ENCODE data around the gene TLNRD1. TPM values are rescaled to one million over a fixed set of nuclear protein-coding genes. Genes with fewer than 3 reads are reported as not detected.
A peak's percentile ranks its signal among the peaks of the same experiment; 100 is the strongest.

The TLNRD1 gene
- total RNA-seq, 2 experiments from 2014 or later: 11.2 to 16.9 TPM

DNA sequence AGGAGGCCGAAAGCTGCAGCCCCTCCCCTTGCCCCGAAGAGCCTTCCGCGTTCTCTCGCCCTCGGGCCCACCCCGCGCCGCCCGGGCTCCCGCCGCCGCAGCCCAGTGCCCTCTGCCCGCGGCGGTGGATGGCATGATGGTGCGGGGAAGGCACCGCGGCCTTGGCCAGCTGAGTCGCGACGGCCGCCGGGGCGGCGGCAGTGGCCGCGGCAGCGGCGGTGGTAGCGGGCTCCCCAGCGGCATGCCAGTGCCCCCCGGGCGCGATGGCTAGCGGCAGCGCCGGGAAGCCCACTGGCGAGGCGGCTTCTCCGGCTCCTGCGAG lies 1.2 kb downstream of the TLNRD1 start:
- no peaks in the 10 kb centered on the region for H3K9me3 Mint-ChIP-seq (ENCODE audit: low read depth)
- peaks cover 16% of the 10 kb centered on the region for H3K36me3 Mint-ChIP-seq (ENCODE audit: low read depth)

DNA sequence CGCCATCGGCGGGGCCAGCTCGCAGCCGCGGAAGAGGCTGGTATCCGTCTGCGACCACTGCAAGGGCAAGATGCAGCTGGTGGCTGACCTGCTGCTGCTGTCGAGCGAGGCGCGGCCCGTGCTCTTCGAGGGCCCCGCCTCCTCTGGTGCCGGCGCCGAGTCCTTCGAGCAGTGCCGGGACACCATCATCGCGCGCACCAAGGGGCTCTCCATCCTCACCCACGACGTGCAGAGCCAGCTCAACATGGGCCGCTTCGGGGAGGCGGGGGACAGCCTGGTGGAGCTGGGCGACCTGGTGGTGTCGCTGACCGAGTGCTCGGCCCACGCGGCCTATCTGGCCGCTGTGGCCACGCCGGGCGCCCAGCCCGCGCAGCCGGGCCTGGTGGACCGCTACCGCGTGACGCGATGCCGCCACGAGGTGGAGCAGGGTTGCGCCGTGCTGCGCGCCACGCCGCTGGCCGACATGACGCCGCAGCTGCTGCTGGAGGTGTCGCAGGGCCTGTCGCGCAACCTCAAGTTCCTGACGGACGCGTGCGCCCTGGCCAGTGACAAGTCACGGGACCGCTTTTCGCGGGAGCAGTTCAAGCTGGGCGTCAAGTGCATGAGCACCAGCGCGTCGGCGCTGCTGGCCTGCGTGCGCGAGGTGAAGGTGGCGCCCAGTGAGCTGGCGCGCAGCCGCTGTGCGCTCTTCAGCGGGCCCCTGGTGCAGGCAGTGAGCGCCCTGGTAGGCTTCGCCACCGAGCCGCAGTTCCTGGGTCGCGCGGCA lies 1.8 kb downstream of the TLNRD1 start:
- Mint-ChIP-seq H3K4me1 (peaks cover 56% of the 10 kb centered on the region), H3K27ac (no peak overlapping the region), H3K36me3 (ENCODE audit: low read depth) (peaks cover 16% of the 10 kb centered on the region), H3K27me3 (no peaks in the 10 kb centered on the region), H3K9me3 (ENCODE audit: low read depth) (no peaks in the 10 kb centered on the region), H3K4me3 (peak overlapping the region; percentile 92)
- DNase-seq (peak; percentile 30), ATAC-seq (no peak)
- ChIA-PET POLR2A (no interaction called here), CTCF (interaction anchor here (1.2 to 1.7 kb wide), 3 partner anchors 8 to 273 kb away, joined by 4 to 6 read pairs (median 5); no protein-coding TSS in a partner anchor)
- intact Hi-C loops (cut with DNase I, micrococcal nuclease): loop anchor here (5.0 to 10.0 kb wide), 4 partner anchors 292 to 1035 kb away; partner anchors contain the start of gene FAH (in 1 of the 2)

More for the DNA sequence above, 1.2 kb downstream of the TLNRD1 start:
- CTCF ChIA-PET: interaction anchor here (1.2 to 1.7 kb wide), 3 partner anchors 8 to 274 kb away, joined by 4 to 6 read pairs (median 5); no protein-coding TSS in a partner anchor
- H3K4me1 Mint-ChIP-seq: peaks cover 50% of the 10 kb centered on the region
- DNase-seq (no peak), ATAC-seq (no peak)
- POLR2A ChIA-PET: no interaction called here
- no peaks in the 10 kb centered on the region for H3K27me3 Mint-ChIP-seq
- intact Hi-C loops (cut with DNase I, micrococcal nuclease): loop anchor here (5.0 to 10.0 kb wide), 4 partner anchors 293 to 1035 kb away; partner anchors contain the start of gene FAH (in 1 of the 2)
- peak overlapping the region; percentile 92 for H3K4me3 Mint-ChIP-seq
- peak overlapping the region; percentile 31 for H3K27ac Mint-ChIP-seq

GRCh38 chr15:81003097-81003350 lies 2.3 kb downstream of the TLNRD1 start:
- Mint-ChIP-seq H3K9me3 (ENCODE audit: low read depth) (no peaks in the 10 kb centered on the region), H3K27ac (no peak overlapping the region), H3K27me3 (no peaks in the 10 kb centered on the region), H3K36me3 (ENCODE audit: low read depth) (peaks cover 16% of the 10 kb centered on the region), H3K4me3 (peak overlapping the region; percentile 61), H3K4me1 (peaks cover 61% of the 10 kb centered on the region)
- ChIA-PET CTCF (interaction anchor here (1.5 to 1.7 kb wide), 2 partner anchors 11 to 273 kb away, joined by 4 to 5 read pairs; no protein-coding TSS in a partner anchor), POLR2A (no interaction called here)
- ATAC-seq (no peak), DNase-seq (no peak)
- intact Hi-C loops (cut with DNase I, micrococcal nuclease): loop anchor here (5.0 to 10.0 kb wide), 4 partner anchors 292 to 1036 kb away; partner anchors contain the start of gene FAH (in 1 of the 2)

- Mint-ChIP-seq H3K36me3 (ENCODE audit: low read depth) (peaks cover 16% of the 10 kb centered on the region), H3K9me3 (ENCODE audit: low read depth) (no peaks in the 10 kb centered on the region), H3K4me3 (no peak overlapping the region), H3K27me3 (no peaks in the 10 kb centered on the region), H3K4me1 (peaks cover 69% of the 10 kb centered on the region), H3K27ac (no peak overlapping the region)
- DNase-seq (no peak), ATAC-seq (no peak)
- ChIA-PET POLR2A (no interaction called here), CTCF (interaction anchor here (0.8 to 1.0 kb wide), 2 partner anchors 23 to 260 kb away, joined by 4 to 6 read pairs; no protein-coding TSS in a partner anchor)
- intact Hi-C loops (cut with DNase I, micrococcal nuclease): loop anchor here in 1 of 2 experiments (10.0 kb wide), 1 partner anchor 289 kb away; no protein-coding TSS in a partner anchor
These were observed 5.4 kb downstream of the TLNRD1 start for GRCh38 chr15:81006124-81006523.

- Mint-ChIP-seq H3K27ac (peak overlapping the region; percentile 24), H3K4me1 (peaks cover 71% of the 10 kb centered on the region)
These were observed 6.8 kb downstream of the TLNRD1 start for GRCh38 chr15:81007428-81008064.

DNA sequence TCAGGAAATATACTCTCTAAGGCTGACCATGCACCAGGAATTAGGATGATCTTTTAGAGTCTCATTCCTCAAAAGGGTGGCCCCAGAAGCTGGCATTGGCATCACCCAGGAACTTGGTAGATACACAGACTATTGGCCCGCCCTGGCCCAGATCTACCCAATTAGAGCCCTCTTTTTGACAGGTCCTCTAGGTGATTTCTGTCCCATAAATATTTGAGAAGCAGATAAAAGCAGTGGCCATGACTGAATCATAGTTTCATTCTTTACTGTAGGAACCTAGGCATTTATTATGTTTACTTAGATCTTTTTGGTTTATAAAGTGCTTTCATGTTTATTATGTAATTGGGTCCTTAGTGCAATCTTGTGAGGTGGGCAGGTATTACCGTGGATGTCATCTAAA lies 7.6 kb downstream of the TLNRD1 start:
- POLR2A ChIA-PET: no interaction called here

More at GRCh38 chr15:81007428-81008064, 6.8 kb downstream of the TLNRD1 start:
- no peaks in the 10 kb centered on the region for H3K27me3 Mint-ChIP-seq
- DNase-seq (no peak), ATAC-seq (no peak)
- intact Hi-C loops (cut with DNase I, micrococcal nuclease): loop anchor here in 1 of 2 experiments (10.0 kb wide), 1 partner anchor 287 kb away; no protein-coding TSS in a partner anchor
- H3K9me3 Mint-ChIP-seq (ENCODE audit: low read depth): no peaks in the 10 kb centered on the region
- no peak overlapping the region for H3K4me3 Mint-ChIP-seq
- CTCF ChIA-PET: interaction anchor here (2.2 kb wide), 1 partner anchor 258 kb away, joined by 6 read pairs; no protein-coding TSS in a partner anchor
- H3K36me3 Mint-ChIP-seq (ENCODE audit: low read depth): peaks cover 16% of the 10 kb centered on the region
- POLR2A ChIA-PET: no interaction called here

GRCh38 chr15:81010086-81010485 lies 9.4 kb downstream of the TLNRD1 start:
- Mint-ChIP-seq H3K9me3 (ENCODE audit: low read depth) (no peaks in the 10 kb centered on the region), H3K4me3 (no peak overlapping the region), H3K4me1 (peaks cover 50% of the 10 kb centered on the region), H3K36me3 (ENCODE audit: low read depth) (no peaks in the 10 kb centered on the region), H3K27ac (no peak overlapping the region), H3K27me3 (no peaks in the 10 kb centered on the region)
- intact Hi-C loops (cut with DNase I, micrococcal nuclease): no loop called here
- ATAC-seq (no peak), DNase-seq (no peak)
- POLR2A ChIA-PET: no interaction called here
- CTCF ChIA-PET: interaction anchor here (0.6 to 1.6 kb wide), 6 partner anchors 8 to 256 kb away, joined by 3 to 4 read pairs (median 3); no protein-coding TSS in a partner anchor

More for the DNA sequence above, 7.6 kb downstream of the TLNRD1 start:
- intact Hi-C loops (cut with DNase I, micrococcal nuclease): loop anchor here in 1 of 2 experiments (10.0 kb wide), 1 partner anchor 286 kb away; no protein-coding TSS in a partner anchor
- H3K36me3 Mint-ChIP-seq (ENCODE audit: low read depth): peaks cover 15% of the 10 kb centered on the region
- ATAC-seq (no peak), DNase-seq (no peak)
- CTCF ChIA-PET: interaction anchor here (2.2 kb wide), 1 partner anchor 257 kb away, joined by 6 read pairs; no protein-coding TSS in a partner anchor
- no peaks in the 10 kb centered on the region for H3K27me3 Mint-ChIP-seq
- no peak overlapping the region for H3K27ac Mint-ChIP-seq
- H3K4me3 Mint-ChIP-seq: no peak overlapping the region
- H3K9me3 Mint-ChIP-seq (ENCODE audit: low read depth): no peaks in the 10 kb centered on the region
- H3K4me1 Mint-ChIP-seq: peaks cover 68% of the 10 kb centered on the region

- Mint-ChIP-seq H3K4me3 (no peak overlapping the region), H3K4me1 (peaks cover 39% of the 10 kb centered on the region), H3K27ac (no peak overlapping the region), H3K36me3 (ENCODE audit: low read depth) (no peaks in the 10 kb centered on the region), H3K27me3 (no peaks in the 10 kb centered on the region), H3K9me3 (ENCODE audit: low read depth) (no peaks in the 10 kb centered on the region)
- ChIA-PET POLR2A (no interaction called here), CTCF (no interaction called here)
- DNase-seq: no peak
- intact Hi-C loops (cut with DNase I, micrococcal nuclease): no loop called here
- ATAC-seq: no peak
These were observed 10.9 kb downstream of the TLNRD1 start for GRCh38 chr15:81011593-81011992.

DNA sequence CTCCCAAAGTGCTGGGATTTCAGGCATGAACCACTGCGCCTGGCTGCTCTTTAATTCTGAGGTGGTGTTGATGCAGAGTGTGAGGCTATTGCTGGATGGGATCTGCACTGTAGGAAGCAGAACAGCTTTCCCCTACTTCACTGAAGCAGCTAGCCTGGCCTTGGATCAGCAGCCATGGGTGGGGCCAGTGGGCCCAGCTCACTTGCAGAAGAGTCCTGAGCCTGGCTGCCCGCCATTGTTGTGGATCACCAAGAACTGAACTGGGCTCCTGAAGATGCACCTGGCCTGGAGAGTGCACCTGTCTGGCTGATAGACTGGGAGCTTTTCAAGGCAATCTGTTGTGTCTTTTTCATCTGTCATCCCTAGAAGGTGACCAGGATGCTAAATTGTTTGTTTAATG lies 11.9 kb downstream of the TLNRD1 start:
- Mint-ChIP-seq H3K27ac (no peak overlapping the region), H3K27me3 (no peaks in the 10 kb centered on the region), H3K4me3 (no peak overlapping the region), H3K4me1 (peaks cover 30% of the 10 kb centered on the region), H3K36me3 (ENCODE audit: low read depth) (no peaks in the 10 kb centered on the region), H3K9me3 (ENCODE audit: low read depth) (no peaks in the 10 kb centered on the region)
- DNase-seq (no peak), ATAC-seq (no peak)
- POLR2A ChIA-PET: no interaction called here
- intact Hi-C loops (cut with DNase I, micrococcal nuclease): no loop called here
- CTCF ChIA-PET: interaction anchor here (1.0 to 1.5 kb wide), 2 partner anchors 17 to 253 kb away, joined by 3 read pairs; no protein-coding TSS in a partner anchor

DNA sequence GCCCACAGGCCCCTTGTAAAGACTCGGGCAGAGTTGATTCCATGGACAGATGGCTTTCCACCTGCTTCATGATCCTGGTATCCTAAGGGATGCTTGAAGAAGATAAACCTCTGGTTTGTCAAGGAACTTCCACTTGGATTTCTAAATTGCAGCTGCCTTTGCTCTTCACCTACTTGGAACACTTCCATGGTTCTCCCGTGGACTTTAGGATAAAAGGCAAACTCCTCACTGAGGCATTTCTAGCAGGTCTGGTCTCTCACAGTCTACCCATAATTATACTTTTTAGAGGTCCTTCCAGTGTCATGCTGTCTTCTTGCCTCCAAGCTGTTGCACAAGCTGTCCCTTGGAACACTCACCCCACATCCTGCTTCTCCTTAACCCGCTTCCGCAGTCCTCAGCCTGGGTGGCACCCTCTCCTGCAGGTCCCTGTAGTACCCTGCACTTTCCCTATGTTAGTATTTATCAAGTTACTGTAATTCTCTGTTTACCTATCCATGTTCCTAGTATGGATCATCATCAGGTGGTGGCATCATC lies 12.7 kb downstream of the TLNRD1 start:
- intact Hi-C loops (cut with DNase I, micrococcal nuclease): no loop called here
- no peaks in the 10 kb centered on the region for H3K36me3 Mint-ChIP-seq (ENCODE audit: low read depth)
- H3K27ac Mint-ChIP-seq: no peak overlapping the region
- peaks cover 22% of the 10 kb centered on the region for H3K4me1 Mint-ChIP-seq
- ChIA-PET CTCF (interaction anchor here (1.0 to 1.7 kb wide), 3 partner anchors 10 to 253 kb away, joined by 3 to 4 read pairs (median 3); no protein-coding TSS in a partner anchor), POLR2A (no interaction called here)
- ATAC-seq: no peak
- H3K27me3 Mint-ChIP-seq: no peaks in the 10 kb centered on the region
- H3K4me3 Mint-ChIP-seq: no peak overlapping the region
- no peak for DNase-seq
- no peaks in the 10 kb centered on the region for H3K9me3 Mint-ChIP-seq (ENCODE audit: low read depth)

- POLR2A ChIA-PET: no interaction called here
These were observed 13.8 kb downstream of the TLNRD1 start for GRCh38 chr15:81014446-81015093.

More at GRCh38 chr15:81014446-81015093, 13.8 kb downstream of the TLNRD1 start:
- Mint-ChIP-seq H3K4me3 (no peak overlapping the region), H3K36me3 (ENCODE audit: low read depth) (no peaks in the 10 kb centered on the region), H3K9me3 (ENCODE audit: low read depth) (no peaks in the 10 kb centered on the region), H3K27ac (no peak overlapping the region), H3K27me3 (no peaks in the 10 kb centered on the region), H3K4me1 (peaks cover 13% of the 10 kb centered on the region)
- ATAC-seq (no peak), DNase-seq (no peak)
- CTCF ChIA-PET: interaction anchor here (0.8 to 1.7 kb wide), 2 partner anchors 11 to 497 kb away, joined by 3 to 4 read pairs; no protein-coding TSS in a partner anchor
- intact Hi-C loops (cut with DNase I, micrococcal nuclease): no loop called here
